RKO (cell line): ENCODE measurements around the gene CCDC24.
A peak's percentile ranks its signal among the peaks of the same experiment; 100 is the strongest.

Experiments used
- DNase-seq: peaks from one replicate; pipeline ENCODE4 v3.0.0-alpha.2; 2016; ENCODE audit warnings: low spot score

Gene CCDC24

GRCh38 chr1:43991476-43992231 is at the start of gene CCDC24:
TSS of gene CCDC24 (plus strand) at chr1:43991599. CDS start at chr1:43991879, 280 bp downstream.
- peak; percentile 76 for DNase-seq

DNA sequence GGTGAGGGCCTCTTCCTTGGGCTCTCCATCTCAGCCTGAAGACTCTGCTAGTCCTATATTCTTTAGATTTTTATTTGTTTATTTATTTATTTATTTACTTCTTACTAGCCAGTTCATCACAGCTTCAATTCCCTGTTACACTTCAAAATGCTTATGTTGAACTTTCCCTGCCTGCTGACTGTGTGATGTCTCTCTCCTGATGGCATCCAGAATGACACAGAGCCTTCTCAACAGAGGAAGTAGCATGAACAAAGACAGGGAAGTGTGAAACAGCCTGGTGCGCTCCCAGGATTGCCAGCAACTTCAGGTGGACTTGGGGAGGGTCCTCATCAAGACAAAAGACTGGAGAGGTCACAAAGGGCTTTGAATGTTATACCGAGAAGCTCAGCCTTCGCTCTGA is 49.0 kb upstream of the CCDC24 start:
- DNase-seq: no peak

GRCh38 chr1:43944860-43945259 is 46.5 kb upstream of the CCDC24 start:
- DNase-seq: no peak

- no peak for DNase-seq
These were observed 45.6 kb upstream of the CCDC24 start for GRCh38 chr1:43945674-43946235.

GRCh38 chr1:43946236-43947060 is 45.0 kb upstream of the CCDC24 start, which contains the start of gene IPO13:
TSS of gene IPO13 (plus strand) at chr1:43946950. CDS start at chr1:43947601, 651 bp downstream.
- DNase-seq: peak; percentile 96

GRCh38 chr1:43947061-43947873 is 44.1 kb upstream of the CCDC24 start:
- no peak for DNase-seq

- no peak for DNase-seq
These were observed 43.4 kb upstream of the CCDC24 start for GRCh38 chr1:43947874-43948437.

DNA sequence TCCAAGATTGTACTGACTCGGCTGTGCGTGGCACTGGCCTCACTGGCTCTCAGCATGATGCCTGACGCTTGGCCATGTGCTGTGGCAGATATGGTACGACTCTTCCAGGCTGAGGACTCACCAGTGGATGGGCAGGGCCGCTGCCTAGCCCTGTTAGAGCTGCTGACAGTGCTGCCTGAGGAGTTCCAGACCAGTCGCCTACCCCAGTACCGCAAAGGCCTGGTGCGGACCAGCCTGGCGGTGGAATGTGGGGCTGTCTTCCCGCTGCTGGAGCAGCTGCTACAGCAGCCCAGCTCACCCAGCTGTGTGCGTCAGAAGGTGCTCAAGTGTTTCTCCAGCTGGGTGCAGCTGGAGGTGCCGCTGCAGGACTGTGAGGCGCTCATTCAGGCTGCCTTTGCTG is 41.7 kb upstream of the CCDC24 start:
- no peak for DNase-seq

DNA sequence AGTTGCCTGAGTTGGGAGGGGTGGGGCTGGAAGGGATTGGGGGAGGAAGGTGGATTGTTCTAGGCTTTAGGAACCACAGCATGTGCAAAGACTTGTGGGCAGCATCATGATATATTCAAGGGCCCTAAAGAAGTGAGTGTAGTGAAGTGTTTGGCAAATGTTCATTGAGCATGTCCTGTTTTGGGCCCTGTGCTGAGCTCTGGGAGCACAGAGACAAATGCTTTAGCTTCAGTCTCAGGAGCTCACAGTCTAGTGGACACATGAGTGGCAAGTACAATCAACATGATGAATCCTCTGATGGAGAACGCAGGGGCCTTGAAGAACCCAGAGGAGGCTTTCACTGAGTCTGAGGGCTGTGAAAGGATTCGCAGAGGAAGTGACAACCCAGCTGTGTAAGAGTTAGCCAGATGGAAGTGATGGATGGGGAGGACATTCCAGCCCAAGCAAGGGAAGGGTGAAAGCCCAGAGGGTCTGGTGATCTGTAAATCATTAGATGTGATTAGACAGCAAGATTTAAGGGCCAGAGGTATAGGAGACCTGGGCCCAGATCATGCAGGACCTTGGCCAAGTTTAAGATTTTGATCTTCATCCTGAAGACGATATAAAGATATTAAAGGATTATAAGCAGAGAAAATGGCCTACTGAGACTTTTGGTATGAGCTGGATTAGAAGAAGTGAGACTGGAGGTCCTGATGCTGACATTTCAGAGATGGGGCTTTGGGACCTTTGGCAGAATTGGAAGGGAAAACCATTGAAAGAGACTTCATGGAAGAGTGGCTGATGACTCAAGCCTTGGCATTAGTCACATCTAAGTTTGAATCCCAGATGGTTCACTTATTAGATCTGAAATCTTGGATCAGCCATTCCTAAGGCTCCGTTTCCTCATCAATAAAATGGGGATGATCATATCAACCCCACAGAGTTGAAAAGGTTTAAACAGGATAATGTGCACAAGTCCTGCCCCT is 40.1 kb upstream of the CCDC24 start:
- no peak for DNase-seq

DNA sequence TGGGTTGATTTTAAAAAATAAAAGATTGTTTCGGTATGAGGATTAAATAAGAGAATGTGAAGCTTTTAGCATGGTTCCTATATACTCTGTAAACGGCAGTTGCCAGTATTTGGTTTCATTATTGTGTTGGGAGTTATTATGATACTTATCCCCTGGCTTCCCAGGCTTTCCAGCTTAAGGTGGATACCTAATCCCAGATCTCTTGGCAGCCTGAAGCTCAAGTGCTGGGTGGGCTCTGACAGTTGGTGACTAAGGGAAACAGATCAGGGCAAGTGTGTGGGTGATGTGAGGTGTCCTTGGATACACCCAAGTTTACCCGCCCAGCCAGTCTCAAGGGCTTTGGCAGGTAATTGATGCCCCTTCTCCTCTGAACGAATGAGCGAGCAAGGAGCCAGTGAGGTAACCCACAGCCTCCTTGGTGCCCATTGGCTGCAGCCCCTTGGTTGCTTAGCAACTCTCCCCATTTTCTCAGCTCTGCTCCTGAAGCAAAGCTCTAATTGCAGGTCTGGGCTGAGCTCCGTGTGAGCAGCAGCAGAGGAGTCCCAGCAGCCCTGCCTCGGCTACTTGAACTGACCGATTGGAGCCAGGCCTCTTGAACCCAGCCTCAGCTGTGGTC is 38.6 kb upstream of the CCDC24 start:
- no peak for DNase-seq

DNA sequence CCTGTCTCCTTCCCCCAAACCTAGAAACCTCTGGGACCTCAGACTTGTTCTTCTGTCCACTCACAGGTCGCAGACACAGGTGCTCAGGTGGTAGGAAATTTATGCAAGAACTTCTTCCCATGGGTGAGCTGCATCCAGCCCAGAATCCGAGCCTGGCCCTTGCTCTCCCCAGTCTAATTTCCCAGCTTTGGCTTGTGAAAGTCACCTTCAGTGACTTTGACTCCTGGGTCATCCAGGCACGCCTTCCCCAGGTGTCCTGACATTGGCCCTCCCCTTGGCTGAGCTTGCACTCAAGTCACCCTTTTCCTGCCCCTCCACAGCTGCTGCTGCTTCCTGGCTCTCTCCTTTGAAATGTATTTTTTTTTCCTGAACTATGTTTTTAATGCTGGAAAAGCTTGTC is 38.0 kb upstream of the CCDC24 start:
- no peak for DNase-seq

- DNase-seq: no peak
These were observed 37.4 kb upstream of the CCDC24 start for GRCh38 chr1:43954036-43954435.

GRCh38 chr1:43956234-43956633 is 35.2 kb upstream of the CCDC24 start:
- no peak for DNase-seq

DNA sequence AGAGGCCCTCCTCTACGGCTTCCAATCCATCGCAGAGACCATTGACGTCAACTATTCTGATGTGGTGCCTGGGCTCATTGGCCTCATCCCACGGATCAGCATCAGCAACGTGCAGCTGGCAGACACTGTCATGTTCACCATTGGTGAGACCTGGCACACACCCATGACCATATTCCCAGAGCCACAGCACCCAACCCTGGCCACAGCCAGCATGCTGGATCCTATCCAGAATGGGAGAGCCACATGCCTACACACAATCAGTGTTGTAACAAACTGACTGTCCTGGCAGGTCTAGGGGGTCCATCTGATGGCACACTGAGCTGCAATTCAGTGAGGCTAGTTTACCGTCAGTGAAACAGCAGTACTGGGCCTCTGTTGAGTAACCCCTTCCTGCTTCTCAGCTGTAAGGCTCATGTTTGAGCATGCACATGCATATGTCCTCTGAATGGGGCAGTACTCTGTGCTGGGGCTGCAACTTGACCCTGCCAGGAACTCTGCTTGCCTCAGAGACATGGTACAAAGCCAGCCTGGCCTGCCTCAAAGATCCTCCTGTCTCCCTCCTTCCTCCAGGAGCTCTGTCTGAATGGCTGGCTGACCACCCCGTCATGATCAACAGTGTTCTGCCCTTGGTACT is 33.9 kb upstream of the CCDC24 start:
- no peak for DNase-seq

DNA sequence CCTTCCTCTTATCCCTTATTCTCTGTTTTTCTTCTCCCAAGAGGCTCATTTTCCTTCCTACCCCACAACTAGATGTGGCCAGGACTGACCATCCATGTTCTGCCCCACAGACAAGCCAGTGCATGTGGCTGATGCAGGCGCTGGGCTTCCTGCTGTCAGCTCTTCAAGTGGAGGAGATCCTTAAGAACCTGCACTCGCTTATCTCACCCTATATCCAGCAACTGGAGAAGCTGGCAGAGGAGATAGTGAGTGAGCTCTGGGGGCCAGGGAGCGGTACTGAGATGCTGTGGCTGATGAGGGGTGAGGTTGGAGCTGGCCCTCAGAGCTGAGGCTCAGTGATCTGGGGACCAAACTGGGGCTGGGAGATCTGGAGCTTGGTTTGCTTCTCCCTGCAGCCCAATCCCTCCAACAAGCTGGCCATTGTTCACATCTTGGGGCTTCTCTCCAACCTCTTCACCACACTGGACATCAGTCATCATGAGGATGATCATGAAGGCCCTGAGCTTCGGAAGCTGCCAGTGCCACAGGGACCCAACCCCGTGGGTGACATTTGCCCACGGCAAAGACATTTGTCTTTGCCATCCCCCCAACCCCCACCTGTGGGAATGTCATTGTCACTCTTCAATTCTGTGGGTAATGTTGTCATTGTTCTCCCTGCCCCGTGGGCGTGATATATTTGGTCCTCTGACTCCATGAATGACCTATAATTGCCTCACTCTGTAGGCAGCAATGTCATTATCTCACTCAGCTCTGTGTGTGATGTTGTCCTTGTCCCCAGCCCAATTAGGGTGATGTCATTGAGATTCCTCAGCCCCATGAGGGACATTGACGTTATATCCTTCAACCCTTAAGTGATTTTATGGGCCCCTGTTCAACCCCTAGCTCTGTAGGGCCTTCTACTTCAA is 32.8 kb upstream of the CCDC24 start:
- DNase-seq: no peak

GRCh38 chr1:43960798-43961197 is 30.6 kb upstream of the CCDC24 start:
- no peak for DNase-seq

- no peak for DNase-seq
These were observed 29.7 kb upstream of the CCDC24 start for GRCh38 chr1:43961692-43962091.

DNA sequence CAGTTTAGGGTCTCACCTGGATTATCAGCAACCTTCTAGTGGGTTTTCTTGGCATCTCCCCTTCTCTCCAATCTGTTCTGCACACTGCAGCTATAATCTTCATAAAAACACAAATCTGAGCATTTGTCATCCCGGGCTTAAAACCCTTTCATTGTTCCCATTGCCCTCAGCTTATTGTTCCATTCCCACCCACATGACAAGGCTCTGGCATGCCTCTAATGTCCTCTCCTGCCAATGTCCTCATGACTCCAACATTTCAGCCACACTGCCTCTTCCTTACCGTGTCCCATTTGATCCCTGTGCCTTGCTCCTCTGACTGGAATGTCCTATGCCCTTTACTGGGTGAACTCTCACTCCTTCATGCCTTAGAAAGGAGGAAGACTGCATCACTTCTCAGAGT is 29.1 kb upstream of the CCDC24 start:
- DNase-seq: no peak

- DNase-seq: no peak
These were observed 28.4 kb upstream of the CCDC24 start for GRCh38 chr1:43963006-43963405.
